Measurements from ENCODE around the gene MMADHC. TPM values are rescaled to one million over a fixed set of nuclear protein-coding genes. Genes with fewer than 3 reads are reported as not detected.

The MMADHC gene
- total RNA-seq, 2 donors from 2014 or later = 112 to 167 TPM

- DNase-seq (ENCODE audit: low spot score in 2 of 2) (no peak), ATAC-seq (no peak)
- peaks cover 4% of the 10 kb centered on the region in 2 donors for H3K9me3 Mint-ChIP-seq
- no peaks in the 10 kb centered on the region for H3K36me3 Mint-ChIP-seq
- H3K27ac Mint-ChIP-seq = no peak overlapping the region
Observed at GRCh38 chr2:149534674-149535073, 52.9 kb downstream of the MMADHC start.

- Mint-ChIP-seq H3K36me3 (peaks cover 0 to 17% of the 10 kb centered on the region in 2 donors), H3K9me3 (peaks cover 0 to 5% of the 10 kb centered on the region in 2 donors), H3K27ac (no peak overlapping the region)
- ATAC-seq (no peak), DNase-seq (ENCODE audit: low spot score in 2 of 2) (no peak)
Observed at GRCh38 chr2:149528983-149529382, 58.6 kb downstream of the MMADHC start.

- DNase-seq (ENCODE audit: low spot score in 2 of 2) (no peak), ATAC-seq (no peak)
- no peak overlapping the region for H3K27ac Mint-ChIP-seq
- peaks cover 0 to 5% of the 10 kb centered on the region in 2 donors for H3K9me3 Mint-ChIP-seq
- peaks cover 0 to 17% of the 10 kb centered on the region in 2 donors for H3K36me3 Mint-ChIP-seq
Observed at GRCh38 chr2:149527998-149528755, 59.4 kb downstream of the MMADHC start.

GRCh38 chr2:149526689-149527088 lies 60.9 kb downstream of the MMADHC start:
- Mint-ChIP-seq H3K27ac (no peak overlapping the region), H3K9me3 (peaks cover 0 to 5% of the 10 kb centered on the region in 2 donors), H3K36me3 (peaks cover 0 to 17% of the 10 kb centered on the region in 2 donors)
- ATAC-seq = no peak
- DNase-seq (ENCODE audit: low spot score in 2 of 2) = no peak

- H3K27ac Mint-ChIP-seq = no peak overlapping the region
- DNase-seq (ENCODE audit: low spot score in 2 of 2) (no peak), ATAC-seq (no peak)
- H3K9me3 Mint-ChIP-seq = peaks cover 0 to 5% of the 10 kb centered on the region in 2 donors
- H3K36me3 Mint-ChIP-seq = peaks cover 0 to 17% of the 10 kb centered on the region in 2 donors
Observed at GRCh38 chr2:149525323-149525722, 62.3 kb downstream of the MMADHC start.
